NCI-H345 treated with DMSO at 0.1 percent for 48 hours (cell line): Measurements from ENCODE around the gene COMMD3.
"Not testable (repeated sequence)": the region's sequence is repeated elsewhere in the genome, so short reads cannot be mapped to it uniquely, and the experiment has no call there.

ENCODE experiments used
- DNase-seq: peaks from one replicate; lab custom pipeline; 2025; ENCODE audit not compliant: unreplicated experiment; lab: John Stamatoyannopoulos, UW

COMMD3 gene

DNA sequence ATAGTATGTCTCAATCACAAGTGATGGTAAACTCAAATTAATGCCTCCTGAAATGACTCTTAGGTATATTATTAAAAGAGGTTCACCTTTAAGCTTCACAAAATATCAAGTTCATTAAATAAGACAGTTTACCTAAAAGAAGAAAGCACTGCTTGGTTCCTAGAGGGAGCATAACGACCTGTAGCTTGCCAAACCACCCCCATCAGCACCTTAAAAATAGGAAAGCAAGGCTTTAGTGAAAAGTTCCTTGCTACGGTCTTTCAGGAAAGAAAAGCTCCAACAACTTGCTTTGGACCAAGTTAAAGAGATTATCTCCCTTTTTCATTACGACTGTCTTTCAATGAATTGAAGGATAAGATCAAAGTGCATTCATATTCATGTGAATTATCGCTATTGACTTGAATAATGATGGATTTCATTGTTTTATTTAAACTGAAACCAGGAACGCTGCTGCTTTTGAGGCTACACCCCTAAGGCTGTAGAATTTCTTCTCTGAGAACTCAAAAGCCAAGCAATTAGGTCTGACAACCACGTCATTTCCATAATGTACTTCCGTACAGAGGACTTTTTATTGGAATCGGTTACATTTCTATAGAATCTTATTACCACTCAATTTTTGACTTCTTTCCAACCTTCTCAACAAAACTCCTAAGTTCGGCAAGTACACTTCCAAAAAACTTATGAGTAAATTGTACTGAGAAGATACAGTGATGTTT, 22.2 kb downstream of the COMMD3 start:
- no peak for DNase-seq

DNA sequence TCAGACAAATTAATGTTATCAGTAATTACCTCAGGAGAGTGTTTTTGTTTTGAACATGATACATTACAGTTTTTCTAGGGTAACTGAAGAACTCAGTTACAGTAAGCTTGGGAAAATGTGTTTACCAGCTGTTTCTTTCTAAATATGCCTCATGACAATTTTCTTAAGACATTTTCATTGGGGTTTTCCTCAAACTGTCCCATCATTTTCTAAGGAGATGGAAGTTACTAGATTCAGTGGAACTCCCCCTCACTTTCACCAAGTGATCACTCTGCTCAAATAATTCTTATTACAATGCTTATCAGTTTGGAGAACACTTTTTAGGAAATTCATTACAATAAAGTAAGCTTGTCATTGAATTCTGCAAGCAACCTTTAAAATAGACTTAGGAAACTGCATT, 22.7 kb downstream of the COMMD3 start:
- DNase-seq, result no peak

DNA sequence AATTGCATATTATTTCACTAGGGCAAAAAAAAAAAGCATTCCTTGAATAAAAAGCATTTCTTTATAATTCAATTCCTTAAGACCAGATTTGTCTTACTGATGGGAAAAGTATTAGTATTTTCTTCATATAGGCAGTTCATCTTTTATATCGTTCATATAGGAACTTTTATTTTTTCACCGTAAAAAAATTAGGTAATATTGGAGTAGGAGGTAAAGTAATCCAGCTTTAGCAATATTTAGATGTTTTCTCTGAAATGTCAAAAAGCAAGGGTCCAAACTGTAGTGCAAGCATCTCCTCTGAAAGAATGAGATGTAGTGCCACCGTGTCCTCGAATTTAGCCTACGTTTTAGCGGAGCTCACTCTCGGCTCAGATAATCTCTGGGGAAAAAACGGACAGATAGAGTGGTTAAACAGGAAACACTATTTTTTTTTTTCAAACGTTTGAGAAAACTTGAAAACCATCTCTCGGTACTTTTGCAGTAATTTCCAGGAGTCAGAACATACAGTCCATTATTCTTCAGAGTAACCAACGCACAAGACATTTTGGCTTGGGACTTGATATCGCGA, 23.7 kb downstream of the COMMD3 start:
- DNase-seq, result peak; percentile 53

DNA sequence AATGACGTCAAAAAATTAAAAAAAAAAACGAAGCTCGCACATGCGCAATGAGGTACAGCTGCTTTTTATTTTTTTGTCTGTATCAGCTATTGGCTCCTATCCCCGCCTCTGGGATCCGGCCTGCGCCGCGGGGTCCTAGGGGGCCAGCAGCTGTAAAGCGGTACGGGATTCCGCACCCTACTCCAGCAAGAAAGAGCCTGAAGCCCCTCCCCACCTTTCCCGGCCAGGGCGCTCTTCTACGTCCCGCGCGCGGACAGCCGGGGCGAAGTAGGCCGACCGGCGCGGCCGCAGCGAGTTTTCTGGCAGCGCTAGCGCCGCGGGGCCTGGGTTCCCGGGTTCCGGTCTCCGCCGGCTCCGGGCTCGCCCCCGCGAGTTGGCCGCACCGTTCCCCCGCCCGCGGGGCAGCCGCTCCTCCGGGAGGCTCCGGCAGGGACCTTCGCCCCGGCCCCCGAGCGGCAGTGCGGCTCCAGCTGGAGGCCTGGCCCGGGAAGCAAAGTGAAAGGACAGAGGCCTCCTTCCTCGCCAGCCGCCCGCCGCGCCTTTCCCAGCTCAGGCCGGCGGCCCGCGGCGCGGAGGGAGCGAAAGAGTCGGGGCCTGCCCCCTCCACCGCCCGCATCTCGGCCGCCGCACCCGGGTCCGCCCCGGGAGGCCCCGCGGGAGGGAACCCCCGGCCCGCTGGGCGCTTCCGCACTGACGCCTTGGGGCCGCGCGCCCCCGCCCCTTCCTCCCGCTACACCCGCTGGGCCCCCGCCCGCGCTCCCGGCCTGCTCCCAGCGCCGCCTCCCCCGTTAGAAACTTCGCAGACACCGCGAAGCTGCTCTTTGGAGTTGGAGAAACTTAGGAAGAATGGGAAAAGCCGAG, 24.4 kb downstream of the COMMD3 start:
- no peak for DNase-seq

DNA sequence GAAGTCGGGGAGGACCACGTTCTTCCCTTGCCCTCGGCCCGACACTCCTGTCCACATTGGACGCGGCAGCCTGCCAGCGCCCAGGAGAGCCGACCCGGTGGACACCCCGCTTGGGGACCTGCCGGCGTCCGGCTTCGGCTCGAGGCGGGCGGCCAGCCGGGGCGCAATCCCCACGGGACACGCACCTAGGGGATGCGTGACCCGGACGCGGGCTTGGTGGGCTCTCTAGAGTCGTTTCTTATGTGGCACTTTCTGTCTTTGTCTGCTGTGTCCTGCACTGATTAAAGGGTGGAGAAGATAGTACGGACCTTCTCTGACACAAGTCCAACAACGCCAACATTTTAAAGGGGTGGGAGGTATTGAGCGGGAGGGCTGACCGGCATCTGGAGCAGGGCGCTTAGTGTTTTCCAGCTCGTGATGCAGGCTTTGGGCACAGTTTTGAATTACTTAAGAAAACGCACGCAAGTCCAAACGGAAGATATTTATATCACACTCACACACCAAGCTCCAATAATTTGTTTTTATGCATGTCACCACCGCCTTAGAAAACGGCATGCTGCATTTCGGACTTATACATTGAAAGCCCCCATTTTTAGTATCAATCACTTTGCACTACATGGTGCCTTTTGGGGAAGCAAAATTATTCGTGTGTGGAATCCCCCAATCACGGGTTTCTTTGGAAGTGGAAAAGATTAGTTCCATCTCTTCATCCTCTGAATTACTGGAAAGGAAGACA, 25.2 kb downstream of the COMMD3 start:
- no peak for DNase-seq

DNA sequence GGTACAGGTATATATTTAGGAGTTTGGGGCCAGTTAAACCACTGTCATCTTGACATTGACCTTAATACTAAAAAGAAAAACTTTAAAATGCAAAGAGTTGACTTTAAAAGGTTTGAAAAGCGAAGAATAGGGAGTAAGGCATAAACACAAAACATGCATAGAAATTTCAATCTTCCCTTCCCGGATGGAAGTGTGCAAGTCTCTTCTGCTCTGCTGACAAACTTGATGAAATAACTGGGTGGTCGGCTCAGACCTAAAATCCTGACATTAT, 25.7 kb downstream of the COMMD3 start:
- no peak for DNase-seq

DNA sequence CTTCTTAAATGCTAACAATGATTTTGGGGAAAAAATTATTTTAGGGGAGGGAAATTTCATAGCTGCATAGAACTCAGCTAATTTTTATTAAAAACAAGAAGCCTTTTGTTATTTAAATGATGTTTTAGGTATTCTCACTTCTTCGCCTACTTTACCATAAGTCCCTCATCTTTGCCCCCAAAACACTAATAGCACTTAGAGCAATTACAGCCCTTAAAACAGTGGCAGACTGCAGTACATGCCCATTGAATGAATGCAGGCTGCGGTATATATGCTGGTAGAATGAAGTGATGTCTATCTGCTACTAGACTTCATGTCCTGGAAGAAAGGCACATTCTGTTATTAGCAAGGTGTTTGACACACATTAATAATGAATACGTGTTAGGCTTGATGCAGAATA, 26.2 kb downstream of the COMMD3 start:
- no peak for DNase-seq

DNA sequence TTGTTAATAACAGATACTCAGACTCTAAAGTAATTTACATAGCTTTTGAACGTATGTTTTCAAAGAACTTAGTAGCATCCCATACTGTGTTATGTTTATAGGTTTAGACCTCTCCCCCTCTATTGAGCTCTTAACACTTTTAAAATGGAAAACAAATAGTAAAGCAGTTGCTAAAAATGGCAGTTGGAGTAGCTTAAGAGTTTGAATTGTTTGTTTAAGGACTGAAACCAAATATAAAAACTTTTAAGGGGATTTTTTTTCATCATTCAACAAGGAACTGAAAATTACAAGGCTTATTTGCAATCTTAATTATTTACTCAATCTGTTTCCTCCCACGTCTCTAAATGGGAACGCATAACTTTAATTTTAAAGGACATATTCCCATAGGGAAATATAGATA, 27.5 kb downstream of the COMMD3 start:
- DNase-seq, result no peak

DNA sequence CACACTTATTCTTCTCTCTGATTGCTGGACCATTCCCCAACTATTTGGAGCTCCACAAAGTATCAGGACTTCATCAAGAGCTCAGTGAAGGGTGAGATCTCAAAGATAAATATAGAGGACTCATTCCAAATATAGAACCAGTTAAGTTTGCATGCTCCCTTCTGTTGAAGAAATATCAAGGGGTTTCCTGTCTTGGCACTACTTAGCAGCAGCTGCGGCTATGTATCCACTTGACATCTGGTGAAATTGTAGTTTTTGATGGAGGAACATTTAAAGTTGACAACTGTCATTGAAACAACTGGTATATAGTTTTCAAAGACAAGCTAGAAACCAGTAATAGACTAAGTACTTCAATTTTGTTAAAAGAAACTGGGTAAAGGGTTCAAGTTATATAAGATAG, 28.1 kb downstream of the COMMD3 start:
- no peak for DNase-seq

DNA sequence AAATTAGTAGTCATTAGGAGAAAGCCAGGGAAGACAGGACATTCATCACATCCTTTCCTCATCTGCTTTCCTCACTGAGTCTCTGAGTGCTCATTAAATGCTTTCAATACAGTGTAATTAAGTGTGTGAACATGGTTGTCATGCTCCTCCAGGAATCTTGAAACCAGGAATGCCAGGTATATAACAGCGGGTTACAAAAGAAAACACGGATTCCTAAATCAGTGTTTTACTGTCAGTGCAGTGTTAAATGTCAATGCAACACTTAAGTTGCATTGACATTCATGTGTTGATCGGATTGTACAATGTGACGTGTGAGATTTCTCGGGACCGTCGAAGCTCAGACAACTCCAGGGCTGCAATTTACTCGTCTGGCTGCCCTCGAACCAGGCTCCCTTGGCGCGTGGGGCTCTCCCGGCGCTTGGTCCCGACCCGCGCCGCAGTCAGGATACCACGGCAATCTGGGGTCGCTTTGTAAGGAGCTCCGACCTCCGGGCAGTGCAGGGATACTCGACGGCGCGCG, 28.7 kb downstream of the COMMD3 start:
- DNase-seq, result peak; percentile 15

DNA sequence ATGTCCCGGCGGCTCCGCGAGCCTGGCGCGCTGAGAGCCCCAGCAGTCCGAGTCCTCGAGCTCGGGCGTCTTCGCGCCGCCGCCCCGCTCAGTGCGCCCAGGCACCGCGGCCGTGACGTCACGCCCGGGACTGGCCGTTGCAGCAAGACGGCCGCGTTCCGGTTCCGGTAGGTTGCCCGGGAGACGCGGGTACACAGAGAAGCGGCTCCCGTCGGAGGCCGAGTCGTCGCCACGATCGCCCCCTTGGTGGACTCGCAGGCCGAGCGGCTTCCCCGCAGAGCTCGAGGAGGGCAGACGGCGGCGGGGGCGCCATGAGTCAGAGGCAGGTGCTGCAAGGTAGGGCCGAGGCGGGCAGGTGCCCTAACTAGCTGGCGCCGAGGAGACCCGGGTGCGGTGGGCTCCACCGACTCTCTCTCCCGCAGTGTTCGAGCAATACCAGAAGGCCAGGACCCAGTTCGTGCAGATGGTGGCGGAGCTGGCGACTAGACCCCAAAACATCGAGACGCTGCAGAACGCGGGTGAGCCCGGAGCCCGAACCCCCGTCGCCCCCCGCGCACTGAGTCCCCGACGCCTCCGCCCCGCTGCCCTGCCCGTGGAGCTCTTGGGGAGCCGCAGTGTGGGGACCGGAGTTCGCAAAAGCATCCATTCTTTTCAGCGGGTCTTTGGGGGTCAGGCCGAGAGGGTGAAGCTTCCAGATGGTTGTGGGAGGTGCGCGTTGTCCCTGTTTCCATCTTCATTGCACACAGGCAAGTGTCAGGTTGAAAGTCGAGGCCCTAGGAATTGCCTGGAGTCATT, 29.3 kb downstream of the COMMD3 start, which contains the start of gene SPAG6:
Gene SPAG6, plus strand, starts transcription at position 196 of the 795 bp plus-strand sequence. Its CDS starts 116 bp downstream, at position 312.
- DNase-seq, result peak; percentile 46

DNA sequence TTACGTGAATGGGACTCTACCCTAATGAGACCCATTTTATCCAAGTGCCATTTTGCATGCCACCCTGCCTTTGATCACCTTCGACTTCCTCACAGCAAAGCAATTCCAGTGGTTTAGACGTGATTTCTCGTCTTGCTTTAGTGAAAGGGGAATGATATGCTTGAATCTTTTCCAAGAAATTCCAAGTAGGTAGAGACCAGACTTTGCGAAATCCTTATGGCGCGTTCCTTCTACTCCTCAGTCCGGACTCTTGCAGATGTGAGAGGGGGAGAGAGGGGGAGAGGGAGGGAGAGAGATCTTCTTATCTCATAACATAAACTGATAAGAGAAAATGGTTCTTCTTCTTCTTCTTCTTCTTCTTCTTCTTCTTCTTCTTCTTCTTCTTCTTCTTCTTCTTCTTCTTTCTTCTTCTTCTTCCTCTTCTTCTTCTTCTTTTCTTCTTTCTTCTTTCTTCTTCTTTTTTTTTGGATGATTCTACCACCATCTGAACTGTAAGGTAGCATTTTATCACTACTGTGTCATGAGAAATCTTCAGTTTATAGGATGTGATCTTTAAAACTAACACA, 30.0 kb downstream of the COMMD3 start:
- DNase-seq, result no peak

DNA sequence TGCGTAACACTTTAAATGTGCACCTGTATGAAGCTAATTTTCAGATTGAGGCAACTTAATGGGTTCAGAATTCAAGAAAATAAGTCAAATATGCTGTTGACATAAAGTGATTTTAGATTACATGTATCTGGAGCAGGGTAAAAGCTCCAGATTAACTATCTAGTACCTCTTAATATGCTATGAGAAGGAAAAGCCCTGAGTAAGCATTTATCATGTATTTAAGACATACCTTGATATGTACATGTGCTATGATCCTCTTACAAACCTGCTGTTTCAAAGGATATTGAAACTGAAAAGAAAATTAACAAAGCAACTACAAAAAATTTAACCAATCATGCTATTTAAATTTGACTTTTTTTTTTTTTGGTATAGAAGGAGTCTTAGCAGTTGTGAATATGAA, 33.6 kb downstream of the COMMD3 start:
- DNase-seq, result no peak

DNA sequence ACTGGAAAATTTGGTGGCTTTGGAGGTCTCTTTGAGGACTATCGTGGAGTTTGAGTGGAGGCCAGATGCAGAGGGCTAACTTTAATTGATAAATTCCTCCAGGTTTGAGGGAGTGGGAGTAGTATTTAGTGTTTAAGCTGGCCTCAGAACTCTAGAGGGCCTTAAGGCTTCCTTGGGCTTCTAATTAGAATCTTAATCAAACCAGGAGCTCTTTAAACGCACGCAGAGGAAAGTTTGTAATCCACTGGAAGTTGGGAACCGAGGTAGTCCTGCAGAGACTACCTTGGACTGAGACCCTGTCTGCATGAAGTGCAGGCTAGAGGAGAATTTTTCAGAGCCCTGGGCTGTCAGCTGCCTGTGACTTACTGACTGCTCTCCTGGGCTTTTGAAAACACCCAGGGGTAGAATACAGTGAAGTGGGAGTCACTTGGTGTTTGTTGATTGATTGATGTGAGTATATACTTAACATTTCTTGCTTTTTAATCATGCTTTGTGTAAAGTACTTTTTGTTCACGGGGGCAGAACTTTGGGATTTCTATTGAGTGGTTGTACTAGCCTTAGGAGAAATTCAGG, 35.0 kb downstream of the COMMD3 start:
- DNase-seq, result no peak

DNA sequence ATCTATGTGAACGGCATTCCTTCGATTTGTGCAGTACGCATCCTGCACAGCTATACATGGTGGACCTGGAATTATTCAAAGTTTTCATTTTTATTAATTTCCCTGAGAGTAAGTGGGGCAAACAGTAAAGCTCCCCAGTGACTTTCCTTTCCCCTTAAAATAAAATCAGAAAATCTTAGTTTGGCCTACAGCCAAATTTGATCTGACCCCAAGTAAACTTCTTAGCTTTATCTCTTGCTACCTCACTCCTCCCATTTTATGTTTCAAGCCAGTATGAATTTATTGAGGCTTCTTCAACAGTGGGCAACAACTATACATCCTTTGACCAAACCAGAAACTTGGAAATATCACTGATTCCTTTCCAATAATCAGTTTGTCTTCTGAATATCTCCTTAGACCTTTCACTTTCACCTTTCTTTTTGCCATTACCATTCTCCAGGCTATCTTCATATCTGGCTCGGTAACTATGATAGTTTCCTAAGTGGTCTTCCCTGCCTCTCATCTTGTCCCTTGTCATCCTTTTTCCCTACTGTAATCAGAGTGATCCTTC, 40.2 kb downstream of the COMMD3 start:
- no peak for DNase-seq

DNA sequence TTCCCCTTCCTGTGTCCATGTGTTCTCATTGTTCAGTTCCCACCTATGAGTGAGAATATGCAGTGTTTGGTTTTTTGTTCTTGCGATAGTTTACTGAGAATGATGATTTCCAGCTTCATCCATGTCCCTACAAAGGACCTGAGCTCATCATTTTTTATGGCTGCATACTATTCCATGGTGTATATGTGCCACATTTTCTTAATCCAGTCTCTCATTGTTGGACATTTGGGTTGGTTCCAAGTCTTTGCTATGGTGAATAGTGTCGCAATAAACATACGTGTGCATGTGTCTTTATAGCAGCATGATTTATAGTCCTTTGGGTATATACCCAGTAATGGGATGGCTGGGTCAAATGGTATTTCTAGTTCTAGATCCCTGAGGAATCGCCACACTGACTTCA, 41.6 kb downstream of the COMMD3 start:
- DNase-seq, result not testable (repeated sequence)

DNA sequence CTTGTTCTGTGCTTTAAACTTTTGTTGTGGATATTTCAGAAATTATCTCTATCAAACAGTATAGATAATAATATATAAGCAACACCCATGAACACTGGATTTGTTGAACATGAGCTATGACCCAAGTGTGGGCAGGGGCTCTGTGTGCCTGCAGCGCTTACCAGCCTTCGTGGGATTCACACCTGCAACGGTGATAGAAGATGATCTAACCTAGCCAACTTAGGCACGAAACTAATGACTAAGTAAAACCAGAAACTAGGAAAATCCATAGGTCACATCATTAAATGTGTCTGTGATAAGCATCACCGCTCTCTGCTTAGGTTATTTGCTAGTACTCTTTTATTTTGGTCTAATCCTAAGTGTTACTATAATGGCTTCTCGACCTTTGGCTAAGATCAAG, 47.1 kb downstream of the COMMD3 start:
- no peak for DNase-seq

DNA sequence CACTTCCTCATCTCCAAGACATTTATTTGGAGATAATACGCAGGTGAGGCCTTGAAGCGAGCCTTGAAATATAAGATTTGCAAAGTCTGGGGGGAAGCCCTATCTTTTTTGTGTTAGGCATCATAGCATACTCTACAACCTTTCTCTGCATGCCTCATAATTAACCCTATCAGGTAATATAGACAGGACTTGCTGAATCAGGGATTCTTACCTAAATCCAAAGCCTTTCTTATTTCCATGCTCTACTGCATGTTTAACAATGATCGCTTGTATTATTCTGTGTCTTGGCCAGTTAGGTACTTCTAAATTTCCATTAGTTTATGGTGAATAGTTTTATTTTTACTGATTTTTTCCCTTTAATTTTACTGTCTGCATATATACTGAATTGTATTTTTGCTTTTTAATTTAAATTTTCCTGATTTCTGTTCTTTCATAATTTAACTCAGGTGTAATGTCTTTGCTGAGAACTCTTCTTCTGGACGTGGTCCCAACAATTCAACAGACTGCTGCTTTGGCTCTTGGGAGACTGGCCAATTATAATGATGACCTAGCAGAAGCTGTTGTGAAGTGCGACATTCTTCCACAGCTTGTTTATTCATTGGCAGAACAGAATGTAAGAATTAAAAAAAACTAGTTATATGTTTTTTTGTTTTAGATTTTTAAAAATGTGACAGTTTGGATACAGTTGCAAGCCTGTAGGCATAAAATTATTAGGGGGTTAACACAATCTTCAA, 48.4 kb downstream of the COMMD3 start:
- DNase-seq, result no peak

DNA sequence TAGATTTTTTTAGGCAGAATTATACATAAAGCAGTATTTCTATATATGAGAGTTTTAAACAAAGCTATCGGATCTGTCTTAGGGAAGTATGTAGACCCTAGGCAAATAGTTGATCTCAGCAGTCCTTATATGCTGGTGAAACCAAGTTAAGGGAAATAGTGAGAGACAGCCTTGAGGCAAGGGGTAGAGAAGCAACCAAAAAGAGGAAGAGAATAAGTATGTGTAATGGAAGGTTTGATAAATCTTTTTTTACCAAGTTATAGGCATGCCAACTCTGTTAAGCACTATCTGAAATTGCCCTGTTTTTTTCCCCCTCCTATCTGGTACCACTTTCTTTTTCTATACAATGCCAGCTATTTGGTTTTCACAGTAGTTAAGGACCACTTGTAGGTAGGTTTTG, 49.0 kb downstream of the COMMD3 start:
- DNase-seq, result no peak
